Prostate gland (tissue), 2 donors: ENCODE data around the gene MRPL27.

ENCODE experiments used
- POLR2A ChIP-seq: fragments of 450-650 bp; IDR thresholded peaks from one replicate; pipeline ENCODE4 v1.6.1; 2016; ENCODE audit warnings: antibody characterized with exemption, mild to moderate bottlenecking
- TF ChIP-seq, protein P1 (sequence below), 4 experiments: fragments of 200-600 bp in 2 of 4; fragments of 450-650 bp in 2 of 4; sonication (generic) in 2 of 4; IDR thresholded peaks; 1 replicate in 3 of 4; 2 replicates in 1 of 4; pipeline ENCODE4 v1.5.1; 2016 to 2019; ENCODE audit warnings: antibody characterized with exemption in 4 of 4, mild to moderate bottlenecking in 2 of 4, moderate library complexity in 2 of 4

DNA sequence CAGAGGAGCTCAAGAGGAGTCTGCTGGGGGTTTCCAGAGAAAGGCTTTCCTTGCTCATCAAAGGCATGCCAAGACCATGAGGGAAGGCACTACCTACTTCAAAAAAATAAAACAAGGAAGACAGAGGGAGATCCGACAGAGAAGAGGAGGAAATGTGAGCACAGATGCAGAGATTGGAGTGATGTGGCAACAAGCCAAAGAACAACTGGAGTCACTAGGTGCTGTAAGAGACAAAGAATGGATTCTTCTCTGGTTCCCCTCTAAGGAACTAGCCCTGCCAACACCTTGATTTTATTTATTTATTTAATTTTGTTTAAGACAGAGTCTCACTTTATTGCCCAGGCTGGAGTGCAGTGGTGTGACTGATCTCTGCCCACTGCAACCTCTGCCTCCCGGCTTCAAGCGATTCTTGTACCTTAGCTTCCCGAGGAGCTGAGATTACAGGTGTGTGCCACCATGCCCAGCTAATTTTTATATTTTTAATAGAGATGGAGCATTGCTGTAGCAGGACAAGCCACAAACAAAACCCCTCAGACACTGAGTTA, 39.3 kb upstream of the MRPL27 start:
- TF ChIP-seq, protein P1, sequence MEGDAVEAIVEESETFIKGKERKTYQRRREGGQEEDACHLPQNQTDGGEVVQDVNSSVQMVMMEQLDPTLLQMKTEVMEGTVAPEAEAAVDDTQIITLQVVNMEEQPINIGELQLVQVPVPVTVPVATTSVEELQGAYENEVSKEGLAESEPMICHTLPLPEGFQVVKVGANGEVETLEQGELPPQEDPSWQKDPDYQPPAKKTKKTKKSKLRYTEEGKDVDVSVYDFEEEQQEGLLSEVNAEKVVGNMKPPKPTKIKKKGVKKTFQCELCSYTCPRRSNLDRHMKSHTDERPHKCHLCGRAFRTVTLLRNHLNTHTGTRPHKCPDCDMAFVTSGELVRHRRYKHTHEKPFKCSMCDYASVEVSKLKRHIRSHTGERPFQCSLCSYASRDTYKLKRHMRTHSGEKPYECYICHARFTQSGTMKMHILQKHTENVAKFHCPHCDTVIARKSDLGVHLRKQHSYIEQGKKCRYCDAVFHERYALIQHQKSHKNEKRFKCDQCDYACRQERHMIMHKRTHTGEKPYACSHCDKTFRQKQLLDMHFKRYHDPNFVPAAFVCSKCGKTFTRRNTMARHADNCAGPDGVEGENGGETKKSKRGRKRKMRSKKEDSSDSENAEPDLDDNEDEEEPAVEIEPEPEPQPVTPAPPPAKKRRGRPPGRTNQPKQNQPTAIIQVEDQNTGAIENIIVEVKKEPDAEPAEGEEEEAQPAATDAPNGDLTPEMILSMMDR (IDR thresholded peaks at IDR 0.05): no peak
- no peak for TF ChIP-seq POLR2A
